DND-41 (cell line): Measurements from ENCODE around the gene PHLPP1.

Source experiments
- CTCF ChIP-seq: IDR thresholded peaks from 2 replicates; pipeline ENCODE4 v1.5.1; 2012; ENCODE audit warnings: borderline replicate concordance, low read length, moderate library complexity, mild to moderate bottlenecking; ENCODE audit not compliant: poor library complexity, severe bottlenecking; ENCODE audit errors: extremely low read depth
- EZH2 ChIP-seq: IDR thresholded peaks from 3 replicates; pipeline ENCODE4 v1.6.1; 2012; ENCODE audit warnings: borderline replicate concordance, low read depth, mild to moderate bottlenecking, moderate library complexity, low read length, inconsistent platforms; ENCODE audit not compliant: severe bottlenecking

GRCh38 chr18:62784338-62784965 is 69.1 kb downstream of the PHLPP1 start:
- TF ChIP-seq CTCF (no peak), EZH2 (no peak)
